Activated T-cell treated with anti-CD3 and anti-CD28 coated beads, Interleukin-2, amount 50 U/mL, for 1 hour (primary cell): ENCODE measurements around the gene GALNT2.

Experiments
- DNase-seq: peaks from one replicate; pipeline ENCODE4 v3.0.0-alpha.2; 2020

Gene GALNT2

DNA sequence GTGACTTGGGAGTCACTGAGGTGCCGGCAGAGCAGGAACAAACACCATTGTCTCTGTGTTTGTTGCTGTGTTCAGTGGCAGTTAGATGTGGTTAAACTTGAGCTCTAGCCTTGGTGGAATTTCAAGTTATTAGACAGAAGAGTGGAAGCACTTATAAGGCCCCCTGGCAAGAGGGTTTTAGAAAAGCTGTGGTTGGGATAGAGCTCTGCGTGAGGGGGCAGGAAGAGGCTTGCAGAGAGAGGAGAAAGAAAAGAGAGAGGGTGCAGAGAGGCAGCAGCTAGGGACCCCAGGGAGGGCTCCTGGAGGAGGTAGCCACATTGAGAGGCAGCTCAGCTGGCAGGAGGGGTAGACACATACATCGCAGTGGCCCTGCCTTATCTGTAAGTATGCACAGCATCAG, 128.2 kb downstream of the GALNT2 start:
- DNase-seq: no peak

- no peak for DNase-seq
Observed at GRCh38 chr1:230196077-230196476, 129.0 kb downstream of the GALNT2 start.

- DNase-seq: no peak
Observed at GRCh38 chr1:230197644-230198567, 130.9 kb downstream of the GALNT2 start.

DNA sequence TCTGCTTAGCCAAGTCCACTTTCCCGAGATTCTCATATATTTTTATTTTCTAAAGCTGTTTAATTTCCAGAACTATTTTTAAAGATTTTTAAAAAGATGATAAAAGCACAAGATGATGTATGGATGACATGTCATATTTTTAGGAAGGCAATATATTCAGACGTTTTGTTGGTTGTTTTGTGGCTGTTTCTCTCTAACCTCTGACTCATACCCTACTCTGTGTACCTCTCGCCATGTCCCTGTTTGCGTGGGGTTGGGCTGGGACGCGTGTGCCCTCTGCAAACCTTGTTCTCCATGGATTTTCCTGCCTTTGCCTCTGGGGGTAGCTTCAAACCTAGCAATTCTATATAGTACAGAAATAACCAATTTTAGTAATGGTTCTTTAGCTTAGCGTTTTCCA, 132.0 kb downstream of the GALNT2 start:
- no peak for DNase-seq

DNA sequence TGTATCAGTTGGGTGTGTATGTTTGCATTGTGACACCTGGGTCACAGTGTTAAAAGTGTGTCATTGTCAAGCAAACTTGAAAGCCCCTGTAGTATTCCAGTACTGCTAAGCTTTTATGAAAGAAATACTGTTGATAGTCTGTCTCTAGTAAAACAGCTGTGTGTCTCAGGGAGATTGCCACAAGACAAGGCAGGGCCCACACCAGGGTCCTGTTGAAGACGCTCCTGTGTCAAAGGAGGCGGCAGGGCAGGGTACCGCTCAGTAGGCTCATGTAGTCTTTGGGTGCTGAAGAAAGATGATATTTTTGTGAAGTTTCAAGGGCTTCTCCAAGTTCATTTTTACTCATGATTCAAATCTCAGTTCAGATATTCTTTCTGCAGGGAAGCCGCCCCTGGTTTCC, 132.5 kb downstream of the GALNT2 start:
- DNase-seq: no peak

- no peak for DNase-seq
Observed at GRCh38 chr1:230200276-230200675, 133.2 kb downstream of the GALNT2 start.

GRCh38 chr1:230201445-230201844, 134.4 kb downstream of the GALNT2 start:
- no peak for DNase-seq

GRCh38 chr1:230204842-230205241, 137.8 kb downstream of the GALNT2 start:
- no peak for DNase-seq

DNA sequence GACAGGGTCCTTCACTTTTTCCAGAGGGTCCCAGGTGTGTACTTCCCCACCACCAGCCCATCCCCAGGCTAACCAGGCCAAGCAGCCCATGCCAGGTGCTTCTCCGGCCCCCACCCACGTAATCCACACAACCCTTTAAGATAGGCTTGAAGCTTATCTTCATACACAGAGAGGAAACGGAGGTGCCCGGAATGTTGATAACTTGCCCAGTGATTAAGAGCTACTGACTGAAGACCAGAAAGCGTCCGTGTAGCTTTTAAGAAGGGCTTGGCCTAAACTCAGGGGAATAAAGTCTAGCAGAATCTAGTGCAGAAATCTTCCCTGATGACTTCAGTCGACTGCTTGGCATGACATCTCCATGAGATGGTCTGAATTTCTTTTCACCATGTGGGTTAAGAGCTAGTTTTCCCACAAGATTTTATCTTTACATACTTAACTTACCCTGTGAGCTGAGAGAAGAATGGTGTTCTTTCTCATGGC, 138.7 kb downstream of the GALNT2 start:
- DNase-seq: no peak

GRCh38 chr1:230206207-230206606, 139.2 kb downstream of the GALNT2 start:
- DNase-seq: no peak

DNA sequence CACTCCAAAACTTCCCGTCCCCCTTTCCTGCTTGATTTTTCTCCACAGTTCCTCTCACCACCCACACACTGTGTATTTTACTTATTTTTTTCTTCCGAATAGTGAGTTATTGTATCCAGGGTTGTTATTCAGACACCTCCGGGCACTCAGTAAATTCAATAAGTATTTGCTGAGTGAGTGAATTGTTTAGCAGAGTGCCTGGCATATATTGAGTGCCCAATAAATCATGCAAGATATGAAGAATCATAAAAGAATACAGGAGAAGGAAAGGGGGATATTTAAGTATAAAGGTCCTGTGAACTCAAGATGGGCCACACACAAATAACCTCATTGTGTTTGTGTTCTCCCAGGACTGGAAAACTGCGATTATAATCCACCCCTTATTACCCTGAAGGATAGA, 139.9 kb downstream of the GALNT2 start:
- no peak for DNase-seq

DNA sequence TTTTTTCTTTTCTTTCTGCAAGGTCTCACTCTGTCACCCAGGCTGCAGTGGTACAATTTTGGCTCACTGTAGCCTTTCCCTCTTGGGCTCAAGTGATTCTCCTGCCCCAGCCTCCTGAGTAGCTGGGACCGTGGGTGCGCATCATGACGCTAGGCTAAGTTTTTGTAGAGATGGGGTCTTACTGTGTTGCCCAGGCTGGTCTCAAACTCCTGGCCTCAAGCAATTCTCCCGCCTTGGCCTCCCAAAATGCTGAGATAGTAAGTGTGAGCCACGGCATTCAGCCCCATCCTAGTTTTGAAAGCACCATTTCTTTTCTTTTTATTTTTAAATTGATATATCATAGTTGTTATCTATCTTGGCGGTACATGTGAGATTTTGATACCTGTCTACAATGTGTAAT, 140.6 kb downstream of the GALNT2 start:
- DNase-seq: no peak

DNA sequence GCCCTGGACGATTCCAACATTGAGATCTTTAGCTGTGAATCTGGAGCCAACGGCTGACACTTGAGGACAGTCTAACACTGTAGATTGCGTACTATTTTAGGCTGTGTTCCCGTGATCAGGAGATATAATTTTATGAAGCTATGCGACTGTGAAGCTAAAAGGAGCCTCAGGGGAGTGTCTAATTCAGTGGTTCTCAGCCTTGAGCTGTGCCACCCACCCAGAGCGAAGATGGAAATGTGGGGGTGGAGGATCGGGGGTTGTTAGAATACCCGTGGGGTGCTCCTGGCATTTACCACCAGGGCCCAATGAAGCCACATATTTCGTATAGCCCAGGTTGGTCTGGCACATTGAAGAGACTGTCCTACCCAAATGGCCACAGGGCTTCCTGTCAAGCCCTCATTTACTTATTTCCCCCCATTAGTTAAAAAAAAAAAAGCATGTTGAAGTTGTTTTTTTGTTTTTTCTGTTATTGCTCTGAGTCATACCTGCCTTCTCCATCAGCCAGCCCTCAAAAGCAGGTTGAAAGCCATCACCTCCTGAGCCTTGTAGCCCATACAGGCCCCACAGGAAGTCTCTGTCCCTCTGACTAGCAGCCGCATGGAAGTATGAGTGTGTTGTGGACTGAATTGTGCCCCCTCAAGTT, 141.7 kb downstream of the GALNT2 start:
- no peak for DNase-seq

DNA sequence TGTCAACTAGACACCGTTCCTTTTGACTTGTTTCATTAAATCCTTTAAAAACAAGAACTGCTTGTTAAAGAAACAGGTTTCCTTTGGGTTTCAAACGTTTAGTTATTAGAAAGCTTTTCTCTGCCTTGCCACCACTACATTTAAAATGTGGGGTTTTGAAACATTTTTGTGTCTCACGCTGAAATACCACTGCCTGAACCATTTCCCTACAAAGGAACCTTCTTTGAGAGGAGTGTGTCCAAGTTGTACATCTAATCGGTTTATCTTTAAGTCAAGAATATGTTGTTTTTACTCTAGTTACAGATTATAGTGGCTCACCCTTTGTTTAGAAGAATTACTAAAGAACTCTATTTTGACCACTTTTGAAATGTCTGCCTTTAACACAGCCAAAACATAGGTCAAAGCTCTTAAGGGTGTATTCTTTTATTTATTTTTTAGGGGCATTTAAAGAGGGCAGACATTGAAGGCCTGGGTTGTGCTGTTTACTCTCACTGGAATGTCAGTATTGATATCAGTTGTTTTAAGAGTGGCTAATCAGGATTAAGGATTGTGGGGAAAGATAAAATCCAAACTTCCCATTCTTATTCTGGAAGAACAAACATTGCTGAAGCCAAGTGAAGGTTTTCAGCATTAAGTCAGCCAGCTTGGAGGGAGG, 143.4 kb downstream of the GALNT2 start:
- DNase-seq: no peak

DNA sequence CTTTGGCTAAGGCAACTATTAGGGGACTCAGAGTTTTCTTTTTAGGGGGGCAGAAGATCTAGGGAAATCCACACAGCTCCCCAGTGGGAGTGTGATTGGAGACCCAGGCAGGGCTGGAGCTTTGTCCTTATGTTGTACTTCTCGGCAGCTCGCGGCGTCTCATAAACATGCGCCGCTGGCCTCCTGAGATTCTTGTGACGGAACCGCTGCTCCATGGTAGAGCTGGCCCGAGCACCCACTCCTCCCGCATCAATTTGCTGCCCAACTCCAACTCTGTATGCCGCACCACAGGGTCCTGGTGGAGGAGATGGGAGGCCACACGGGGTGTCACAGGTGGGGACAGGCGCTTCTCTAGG, 143.9 kb downstream of the GALNT2 start:
- DNase-seq: no peak

DNA sequence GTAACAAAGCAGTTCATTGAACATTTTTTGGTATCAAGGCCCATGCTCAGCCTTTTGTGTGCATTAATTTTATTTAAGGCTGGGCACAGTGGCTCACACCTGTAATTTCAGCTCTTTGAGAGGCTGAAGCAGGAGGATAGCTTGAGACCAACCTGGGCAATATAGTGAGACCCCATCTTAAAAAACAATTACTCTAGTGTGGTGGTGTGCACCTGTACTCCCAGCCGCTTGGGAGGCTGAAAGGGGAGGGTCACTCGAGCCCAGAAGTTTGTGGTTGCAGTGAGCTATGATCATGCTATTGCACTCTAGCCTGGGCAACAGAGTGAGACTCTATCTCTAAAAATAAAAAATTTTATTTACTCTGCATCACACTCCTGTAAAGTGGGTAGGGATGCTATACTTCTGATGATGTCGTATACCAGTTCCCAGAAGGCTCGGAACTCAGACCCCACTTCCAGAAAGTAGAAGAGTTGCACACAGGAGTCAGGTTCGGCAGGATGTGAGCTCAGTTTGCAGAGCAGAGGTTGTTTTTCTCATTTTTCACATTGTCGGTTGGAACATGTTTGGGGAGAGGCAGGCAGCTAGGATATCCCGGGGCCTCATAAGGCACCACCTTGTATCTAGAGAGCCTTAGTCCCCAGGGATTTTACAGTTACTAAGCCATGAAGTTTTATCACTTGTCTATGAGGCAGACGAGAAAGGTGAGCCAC, 144.6 kb downstream of the GALNT2 start:
- DNase-seq: no peak

DNA sequence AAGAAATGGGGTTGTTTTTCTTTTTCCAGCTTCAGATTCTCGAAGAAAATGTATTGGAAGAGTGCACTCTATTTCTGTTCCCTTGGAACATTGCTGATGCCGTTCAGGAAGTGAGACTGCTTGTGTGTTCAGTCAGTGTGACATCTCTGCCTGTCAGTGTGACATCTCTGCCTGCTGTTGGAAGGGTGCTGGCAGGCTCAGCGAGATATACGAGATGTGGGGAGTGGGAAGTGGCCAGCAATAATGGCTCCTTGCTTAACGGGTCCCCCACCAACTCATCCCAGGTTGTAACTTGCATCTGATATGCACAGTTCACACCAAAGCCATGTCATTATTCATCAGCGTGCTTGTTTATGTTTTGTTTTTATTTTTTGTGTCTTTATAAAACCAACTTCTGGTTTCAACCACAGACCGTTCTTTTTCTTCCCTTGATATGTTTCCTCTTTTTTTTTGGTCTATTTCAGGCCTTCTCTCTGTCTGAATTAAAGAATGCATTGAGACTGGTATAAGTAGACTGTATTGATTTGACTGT, 145.4 kb downstream of the GALNT2 start:
- DNase-seq: no peak

DNA sequence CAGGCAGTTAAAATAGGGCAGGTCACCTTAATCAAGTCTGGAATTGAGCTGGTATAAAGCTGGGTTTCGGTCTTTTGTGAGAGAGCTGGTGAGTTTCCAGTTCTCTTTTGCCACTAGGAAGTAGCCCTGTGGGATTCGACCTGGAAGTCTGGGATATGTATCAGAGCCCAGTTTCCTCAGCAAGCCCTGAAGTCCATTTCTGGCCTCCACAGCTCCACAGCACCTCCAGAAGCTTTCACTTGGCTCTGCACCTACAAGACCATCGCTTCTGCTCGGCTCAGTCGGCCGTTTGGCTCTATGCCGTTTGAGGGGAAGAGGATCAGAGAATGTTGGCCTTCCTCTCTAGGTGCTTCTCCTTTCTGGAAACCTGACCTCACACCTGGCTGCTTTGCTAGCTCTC, 148.0 kb downstream of the GALNT2 start:
- DNase-seq: no peak

GRCh38 chr1:230215529-230215928, 148.5 kb downstream of the GALNT2 start:
- no peak for DNase-seq

DNA sequence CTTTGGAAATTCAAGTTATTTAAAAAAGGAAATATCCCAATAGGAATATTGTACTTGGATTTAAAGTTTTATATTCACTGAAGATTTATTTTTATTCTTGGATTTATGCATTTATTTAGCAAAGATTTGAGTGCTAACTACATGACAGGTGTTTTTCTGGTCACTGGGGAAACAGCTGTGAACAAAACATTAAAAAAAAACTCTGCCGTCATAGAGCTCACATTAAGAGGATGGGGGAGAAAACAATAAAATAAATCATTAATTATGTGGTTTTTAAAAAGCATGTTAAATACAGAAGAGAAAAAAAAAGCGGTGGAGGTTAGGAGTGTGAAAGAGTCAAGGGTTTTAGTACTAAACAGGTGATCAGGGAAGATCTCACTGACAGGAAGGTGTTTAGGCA, 149.9 kb downstream of the GALNT2 start:
- DNase-seq: no peak

DNA sequence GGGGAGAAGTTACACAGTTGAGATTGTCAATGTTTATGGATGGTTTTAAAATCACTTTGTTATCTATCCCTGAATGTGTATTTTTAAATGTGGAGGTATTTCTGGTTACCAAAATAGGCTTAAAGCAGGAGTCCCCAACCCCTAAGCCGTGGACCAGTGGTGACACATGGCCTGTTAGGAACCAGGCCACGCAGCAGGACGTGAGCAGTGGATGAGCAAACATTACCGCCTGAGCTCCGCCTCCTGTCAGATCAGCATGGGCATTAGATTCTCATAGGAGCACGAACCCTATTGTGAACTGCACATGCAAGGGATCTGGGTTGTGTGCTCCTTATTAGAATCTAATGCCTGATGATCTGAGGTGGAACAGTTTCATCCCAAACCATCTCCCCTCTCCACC, 151.6 kb downstream of the GALNT2 start:
- no peak for DNase-seq

- DNase-seq: no peak
Observed at GRCh38 chr1:230219174-230220067, 152.4 kb downstream of the GALNT2 start.
